T-helper 22 cell (primary cell): ENCODE results near the gene CYP2J2.
"Not testable (repeated sequence)": the region's sequence is repeated elsewhere in the genome, so short reads cannot be mapped to it uniquely, and the experiment has no call there.

Experiments
- DNase-seq: peaks from one replicate; pipeline ENCODE4 v3.0.0-alpha.2; 2020; ENCODE audit warnings: low read depth

The CYP2J2 gene

DNA sequence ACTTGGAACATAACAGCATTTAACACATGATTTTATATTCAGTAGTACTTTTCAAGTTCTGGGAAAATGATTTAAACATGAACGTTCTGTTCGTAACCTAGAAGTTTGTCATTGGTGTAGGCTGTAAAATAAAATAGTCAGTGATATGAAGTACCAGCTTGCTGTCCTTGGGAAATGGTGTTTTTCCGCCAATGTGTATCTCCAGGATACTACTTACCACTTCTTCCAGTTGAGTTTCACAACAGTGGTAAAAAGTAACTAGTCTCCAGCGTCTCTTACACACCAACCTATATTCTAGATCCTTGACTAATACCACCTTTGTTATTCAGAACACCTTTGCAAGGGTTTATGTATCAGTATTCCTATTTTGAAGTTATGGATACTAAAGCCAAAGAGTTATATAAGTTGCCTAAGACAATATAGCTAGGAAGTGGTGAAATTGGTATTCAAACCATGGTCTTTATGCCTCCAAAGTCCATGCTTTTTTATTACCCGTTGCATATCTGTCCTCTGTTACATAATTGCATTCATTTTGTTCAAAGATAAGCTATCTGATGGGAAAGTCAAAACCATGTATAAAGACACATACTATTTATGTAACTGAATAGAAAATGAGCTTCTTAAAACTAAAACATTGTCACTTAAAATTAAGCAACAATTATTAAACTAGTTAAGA is 68.8 kb downstream of the CYP2J2 start:
- DNase-seq, result no peak

DNA sequence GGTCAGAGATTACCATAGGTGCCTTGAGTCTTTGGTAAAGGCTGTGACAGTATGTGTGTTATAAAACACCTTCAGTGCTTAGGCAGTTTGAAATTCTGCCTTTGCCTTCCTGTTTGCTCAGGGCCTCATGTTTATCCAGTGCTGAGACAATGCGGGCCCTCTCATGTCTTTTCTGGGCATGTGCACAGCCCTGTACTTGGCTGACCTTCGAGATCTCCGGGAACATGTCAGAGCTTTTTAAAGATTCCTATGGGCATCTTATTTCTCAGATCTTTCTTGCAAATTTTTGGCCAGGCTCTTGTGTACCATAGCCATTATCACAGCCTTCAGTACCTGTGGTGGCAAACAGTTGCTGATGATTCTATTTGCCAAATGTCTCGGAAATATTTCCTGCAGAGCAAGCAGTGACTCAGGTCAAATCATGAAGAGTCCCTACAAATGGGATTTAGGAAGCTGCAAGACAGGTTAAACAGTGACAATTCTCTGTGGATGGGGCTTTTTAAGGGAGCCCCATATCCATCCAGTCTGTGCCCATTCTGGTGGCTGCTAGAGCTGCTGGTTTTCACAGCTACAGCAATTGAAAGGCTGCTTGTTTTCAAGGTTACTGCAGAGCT is 69.7 kb downstream of the CYP2J2 start:
- DNase-seq, result no peak

DNA sequence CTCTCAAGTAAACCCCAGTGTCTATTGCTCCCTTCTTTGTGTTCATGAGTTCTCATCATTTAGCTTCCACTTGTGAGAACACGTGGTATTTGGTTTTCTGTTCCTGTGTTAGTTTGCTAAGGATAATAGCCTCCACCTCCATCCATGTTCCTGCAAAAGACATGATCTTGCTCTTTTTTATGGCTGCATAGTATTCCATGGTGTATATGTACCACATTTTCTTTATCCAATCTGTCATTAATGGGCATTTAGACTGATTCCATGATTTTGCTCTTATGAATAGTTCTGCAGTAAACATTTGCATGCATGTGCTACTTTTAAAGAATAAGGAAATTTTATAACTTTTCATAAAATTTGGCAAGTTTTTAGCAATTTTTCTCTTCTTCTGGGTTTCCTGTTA is 71.3 kb downstream of the CYP2J2 start:
- DNase-seq, result not testable (repeated sequence)

DNA sequence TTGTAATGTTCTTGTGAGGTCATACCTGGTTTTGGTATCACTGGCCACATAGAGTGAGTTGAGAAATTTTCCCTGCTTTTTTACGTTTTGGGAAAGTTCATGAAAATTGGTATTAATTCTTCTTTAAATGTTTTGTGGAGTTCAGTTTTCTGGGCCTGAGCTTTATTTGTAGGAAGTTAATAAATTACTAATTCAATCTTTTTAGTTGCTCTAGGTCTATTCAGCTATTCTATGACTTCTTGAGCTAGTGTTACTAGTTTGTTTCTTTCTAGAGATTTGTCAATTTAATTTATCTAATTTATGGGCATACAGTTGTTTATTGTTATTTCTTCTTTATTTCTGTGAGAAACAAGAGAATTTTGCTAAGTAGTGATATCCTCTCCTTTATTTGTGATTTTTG is 74.5 kb downstream of the CYP2J2 start:
- DNase-seq, result no peak

DNA sequence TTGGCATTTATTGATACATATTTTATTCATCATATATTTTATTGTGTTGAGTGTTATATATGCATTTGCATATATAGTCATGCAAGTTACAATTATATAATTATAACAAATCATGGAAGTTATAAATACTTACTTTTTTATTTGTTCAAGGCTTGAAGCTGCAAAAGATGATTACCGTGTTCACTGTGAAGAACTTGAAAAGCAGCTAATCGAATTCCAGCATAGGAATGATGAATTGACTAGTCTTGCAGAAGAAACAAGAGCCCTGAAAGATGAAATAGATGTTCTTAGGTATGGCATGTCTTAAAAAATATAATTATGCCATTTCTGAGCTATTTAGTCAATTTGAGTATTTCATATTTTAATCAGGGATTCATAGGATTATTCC is 79.7 kb downstream of the CYP2J2 start:
- DNase-seq, result no peak

DNA sequence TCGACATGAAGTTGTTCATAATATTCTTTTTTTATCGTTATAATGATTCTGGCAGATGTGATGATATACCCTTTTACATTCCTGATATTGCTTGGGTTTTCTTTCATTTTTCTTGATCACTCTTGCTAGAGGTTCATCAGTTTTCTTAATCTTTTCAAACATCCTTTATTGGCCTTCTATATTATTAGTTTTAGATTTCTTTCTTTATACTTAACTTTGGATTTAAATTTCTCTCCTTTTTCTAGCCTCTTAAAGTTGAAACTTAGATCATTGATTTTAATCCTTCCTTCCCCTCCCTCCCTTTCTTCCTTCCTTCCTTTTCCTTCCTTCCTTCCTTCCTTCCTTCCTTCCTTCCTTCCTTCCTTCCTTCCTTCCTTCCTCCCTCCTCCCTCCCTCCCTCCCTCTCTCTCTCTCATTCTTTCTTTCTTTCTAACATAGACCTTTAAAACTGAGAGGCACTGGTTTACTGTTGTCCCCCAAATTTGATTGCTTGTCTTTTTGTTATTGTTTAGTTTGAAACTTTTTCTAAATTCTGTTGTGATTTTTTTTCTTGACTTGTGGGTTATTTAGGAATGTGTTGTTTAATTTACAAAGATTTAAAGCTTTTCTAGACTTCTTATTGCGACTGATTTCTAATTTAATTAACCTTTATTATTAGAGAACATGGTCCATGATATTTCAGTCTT is 80.2 kb downstream of the CYP2J2 start:
- DNase-seq, result no peak

DNA sequence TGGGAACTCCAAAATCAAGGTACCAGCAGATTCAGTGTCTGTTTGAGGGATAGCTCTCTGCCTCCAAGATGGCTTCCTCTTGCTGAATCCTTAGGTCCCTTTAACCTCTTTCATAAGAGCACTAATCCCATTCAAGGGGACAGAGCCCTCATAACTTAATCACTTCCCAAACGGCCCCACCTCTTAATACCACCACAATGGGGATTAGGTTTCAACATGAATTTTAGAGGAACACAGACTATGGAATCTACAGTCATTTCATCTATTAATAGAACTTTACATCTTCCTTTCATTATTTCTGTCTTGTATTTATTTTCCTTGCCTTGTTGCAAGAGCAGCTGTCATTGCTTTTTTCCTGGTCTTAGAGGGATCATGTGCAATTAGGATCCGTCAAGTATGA is 81.5 kb downstream of the CYP2J2 start:
- DNase-seq, result no peak
